Left lobe of liver (tissue), 2 donors: ENCODE measurements around the gene NFATC2IP. TPM values are rescaled to one million over a fixed set of nuclear protein-coding genes. Genes with fewer than 3 reads are reported as not detected.
"Not testable (repeated sequence)": the region's sequence is repeated elsewhere in the genome, so short reads cannot be mapped to it uniquely, and the experiment has no call there.

Source experiments
- ATAC-seq: fragments of 200-7000 bp; cut with Tn5 transposase; one replicate; pipeline ENCODE4 v1.9.1; 2020; ENCODE audit warnings: mild to moderate bottlenecking, moderate library complexity
- DNase-seq: peaks from one replicate; pipeline ENCODE4 v3.0.0-alpha.2; 2020; ENCODE audit warnings: low spot score
- total RNA-seq: library from RNA; stranded (reverse); gene quantifications from one replicate; pipeline ENCODE4 v1.2.1, GENCODE V29; 2021
- donor health status: DM: no; HTN: no; CAD: no; lungs with moderate emphysema.
- donor health status: DM: no; HTN: yes; CAD: no.

The NFATC2IP gene
- total RNA-seq, 1 donor from 2014 or later: 15.2 TPM

GRCh38 chr16:28925386-28926228 lies 25.1 kb upstream of the NFATC2IP start:
- peak; percentile 72 for DNase-seq
- peak; percentile 58 for ATAC-seq

- ATAC-seq, DNase-seq: not testable (repeated sequence)
Measured at GRCh38 chr16:28926284-28926683, 24.5 kb upstream of the NFATC2IP start.

GRCh38 chr16:28927815-28928214 lies 22.9 kb upstream of the NFATC2IP start:
- ATAC-seq (no peak), DNase-seq (no peak)

- DNase-seq (no peak), ATAC-seq (no peak)
Measured at GRCh38 chr16:28930203-28930602, 20.5 kb upstream of the NFATC2IP start.

GRCh38 chr16:28930652-28931051 lies 20.1 kb upstream of the NFATC2IP start:
- ATAC-seq (no peak), DNase-seq (no peak)

- ATAC-seq (no peak), DNase-seq (no peak)
Measured at GRCh38 chr16:28931801-28932225, 18.9 kb upstream of the NFATC2IP start, which contains the start of gene CD19. Gene CD19 (plus strand): TSS chr16:28931971. CDS start chr16:28932001, 30 bp downstream.

- ATAC-seq (no peak), DNase-seq (no peak)
Measured at GRCh38 chr16:28932339-28933141, 18.2 kb upstream of the NFATC2IP start.

- no peak for DNase-seq
- ATAC-seq: no peak
Measured at GRCh38 chr16:28933171-28933570, 17.6 kb upstream of the NFATC2IP start.

- DNase-seq: no peak
- no peak for ATAC-seq
Measured at GRCh38 chr16:28935346-28935745, 15.4 kb upstream of the NFATC2IP start.

- DNase-seq (peak; percentile 72), ATAC-seq (peak; percentile 97)
Measured at GRCh38 chr16:28935924-28936783, 14.6 kb upstream of the NFATC2IP start.

- no peak for ATAC-seq
- no peak for DNase-seq
Measured at GRCh38 chr16:28936784-28937155, 14.0 kb upstream of the NFATC2IP start.

GRCh38 chr16:28937222-28937876 lies 13.4 kb upstream of the NFATC2IP start:
- no peak for ATAC-seq
- DNase-seq: no peak

GRCh38 chr16:28938721-28939120 lies 12.0 kb upstream of the NFATC2IP start:
- DNase-seq (no peak), ATAC-seq (no peak)

GRCh38 chr16:28939825-28940224 lies 10.9 kb upstream of the NFATC2IP start:
- not testable (repeated sequence) for DNase-seq, ATAC-seq

GRCh38 chr16:28943281-28943680 lies 7.5 kb upstream of the NFATC2IP start:
- DNase-seq (no peak), ATAC-seq (no peak)

GRCh38 chr16:28946681-28947080 lies 4.1 kb upstream of the NFATC2IP start:
- DNase-seq (no peak), ATAC-seq (no peak)

GRCh38 chr16:28951410-28951943 lies 740 bp downstream of the NFATC2IP start:
- ATAC-seq: no peak
- no peak for DNase-seq

- ATAC-seq (no peak), DNase-seq (no peak)
Measured at GRCh38 chr16:28958216-28958615, 7.5 kb downstream of the NFATC2IP start.

GRCh38 chr16:28958836-28959235 lies 8.1 kb downstream of the NFATC2IP start:
- DNase-seq (no peak), ATAC-seq (no peak)

GRCh38 chr16:28964072-28964471 lies 13.3 kb downstream of the NFATC2IP start:
- ATAC-seq: no peak

More at GRCh38 chr16:28964072-28964471, 13.3 kb downstream of the NFATC2IP start:
- DNase-seq: no peak
